Measurements from ENCODE around the gene DPP10. TPM values are rescaled to one million over a fixed set of nuclear protein-coding genes. Genes with fewer than 3 reads are reported as not detected.
"Not testable (repeated sequence)": the region's sequence is repeated elsewhere in the genome, so short reads cannot be mapped to it uniquely, and the experiment has no call there.

Gene DPP10
- total and polyA plus RNA-seq, 4 donors = 0.08 to 5.0 (median 0.27) TPM

GRCh38 chr2:114518738-114519137 is 76.3 kb downstream of the DPP10 start:
- DNase-seq (no peak), ATAC-seq (ENCODE audit: insufficient read depth, low FRiP score) (no peak)
- Histone ChIP-seq H3K4me1 (ENCODE audit: control insufficient read depth in 5 of 5, insufficient read depth in 5 of 5, low read length in 5 of 5) (no peaks in the 10 kb centered on the region), H3K9me3 (ENCODE audit: control insufficient read depth in 4 of 4, insufficient read depth in 3 of 4, low read length in 3 of 4) (no peaks in the 10 kb centered on the region), H3K9ac (ENCODE audit: insufficient read depth in 1 of 2, low read length in 2 of 2) (no peak overlapping the region), H3K27ac (ENCODE audit: low read depth in 1 of 2, low read length in 1 of 2) (no peak overlapping the region), H3K27me3 (ENCODE audit: control insufficient read depth in 3 of 3, insufficient read depth in 3 of 3, low read length in 2 of 3) (no peaks in the 10 kb centered on the region), H3K36me3 (ENCODE audit: control insufficient read depth in 4 of 4, insufficient read depth in 4 of 4, low read length in 4 of 4) (no peaks in the 10 kb centered on the region), H3K4me3 (no peak overlapping the region)
- TF ChIP-seq CTCF (IDR thresholded peaks at IDR 0.05; ENCODE audit: control extremely low read depth, extremely low read depth) = no peak
- 89 to 93% methylated on average over 5 of the region's 5 CpGs for WGBS, 2 donors

- WGBS, 2 donors = 86 to 94% methylated on average over 4 of the region's 4 CpGs
- not testable (repeated sequence) for ATAC-seq (ENCODE audit: insufficient read depth, low FRiP score); DNase-seq; H3K9ac ChIP-seq (ENCODE audit: insufficient read depth in 1 of 2, low read length in 2 of 2); H3K27me3 ChIP-seq (ENCODE audit: control insufficient read depth in 3 of 3, insufficient read depth in 3 of 3, low read length in 2 of 3); H3K27ac ChIP-seq (ENCODE audit: low read depth in 1 of 2, low read length in 1 of 2); H3K4me3 ChIP-seq; H3K36me3 ChIP-seq (ENCODE audit: control insufficient read depth in 4 of 4, insufficient read depth in 4 of 4, low read length in 4 of 4); H3K4me1 ChIP-seq (ENCODE audit: control insufficient read depth in 5 of 5, insufficient read depth in 5 of 5, low read length in 5 of 5); H3K9me3 ChIP-seq (ENCODE audit: control insufficient read depth in 4 of 4, insufficient read depth in 3 of 4, low read length in 3 of 4)
These were observed 80.2 kb downstream of the DPP10 start for GRCh38 chr2:114522612-114523011.

- H3K27ac ChIP-seq (ENCODE audit: low read depth in 1 of 2, low read length in 1 of 2) = no peak overlapping the region
- no peak overlapping the region for H3K9ac ChIP-seq (ENCODE audit: insufficient read depth in 1 of 2, low read length in 2 of 2)
- peaks cover 0 to 3% (median 0%) of the 10 kb centered on the region in 4 donors for H3K9me3 ChIP-seq (ENCODE audit: control insufficient read depth in 4 of 4, insufficient read depth in 3 of 4, low read length in 3 of 4)
- no peak overlapping the region for H3K4me3 ChIP-seq
- no peaks in the 10 kb centered on the region for H3K4me1 ChIP-seq (ENCODE audit: control insufficient read depth in 5 of 5, insufficient read depth in 5 of 5, low read length in 5 of 5)
- WGBS, 2 donors = 86 to 91% methylated on average over 4 of the region's 4 CpGs
- H3K27me3 ChIP-seq (ENCODE audit: control insufficient read depth in 3 of 3, insufficient read depth in 3 of 3, low read length in 2 of 3) = no peaks in the 10 kb centered on the region
- ATAC-seq (ENCODE audit: insufficient read depth, low FRiP score) (no peak), DNase-seq (no peak)
- TF ChIP-seq CTCF (IDR thresholded peaks at IDR 0.05; ENCODE audit: control extremely low read depth, extremely low read depth) = no peak
- H3K36me3 ChIP-seq (ENCODE audit: control insufficient read depth in 4 of 4, insufficient read depth in 4 of 4, low read length in 4 of 4) = no peaks in the 10 kb centered on the region
These were observed 83.5 kb downstream of the DPP10 start for GRCh38 chr2:114525955-114526354.

GRCh38 chr2:114526841-114527240 is 84.4 kb downstream of the DPP10 start:
- H3K4me3 ChIP-seq = no peak overlapping the region
- no peaks in the 10 kb centered on the region for H3K27me3 ChIP-seq (ENCODE audit: control insufficient read depth in 3 of 3, insufficient read depth in 3 of 3, low read length in 2 of 3)
- no peak overlapping the region for H3K27ac ChIP-seq (ENCODE audit: low read depth in 1 of 2, low read length in 1 of 2)
- H3K9me3 ChIP-seq (ENCODE audit: control insufficient read depth in 4 of 4, insufficient read depth in 3 of 4, low read length in 3 of 4) = peaks cover 0 to 3% (median 0%) of the 10 kb centered on the region in 4 donors
- no peaks in the 10 kb centered on the region for H3K36me3 ChIP-seq (ENCODE audit: control insufficient read depth in 4 of 4, insufficient read depth in 4 of 4, low read length in 4 of 4)
- no peak for ATAC-seq (ENCODE audit: insufficient read depth, low FRiP score)
- TF ChIP-seq CTCF (IDR thresholded peaks at IDR 0.05; ENCODE audit: control extremely low read depth, extremely low read depth) = no peak
- DNase-seq = no peak
- no peaks in the 10 kb centered on the region for H3K4me1 ChIP-seq (ENCODE audit: control insufficient read depth in 5 of 5, insufficient read depth in 5 of 5, low read length in 5 of 5)
- H3K9ac ChIP-seq (ENCODE audit: insufficient read depth in 1 of 2, low read length in 2 of 2) = no peak overlapping the region
- 74 to 88% methylated on average over 1 of the region's 1 CpG for WGBS, 2 donors

Data from lung (tissue), 12 donors.